ENCODE results near the gene SAC3D1. TPM values are rescaled to one million over a fixed set of nuclear protein-coding genes. Genes with fewer than 3 reads are reported as not detected.

Gene SAC3D1
- total and polyA plus RNA-seq, 9 of the 15 experiments (the other 6 are each of a cell fraction or from before 2014, with no cell fraction given), result 0.20 to 35.2 (median 5.8) TPM

DNA sequence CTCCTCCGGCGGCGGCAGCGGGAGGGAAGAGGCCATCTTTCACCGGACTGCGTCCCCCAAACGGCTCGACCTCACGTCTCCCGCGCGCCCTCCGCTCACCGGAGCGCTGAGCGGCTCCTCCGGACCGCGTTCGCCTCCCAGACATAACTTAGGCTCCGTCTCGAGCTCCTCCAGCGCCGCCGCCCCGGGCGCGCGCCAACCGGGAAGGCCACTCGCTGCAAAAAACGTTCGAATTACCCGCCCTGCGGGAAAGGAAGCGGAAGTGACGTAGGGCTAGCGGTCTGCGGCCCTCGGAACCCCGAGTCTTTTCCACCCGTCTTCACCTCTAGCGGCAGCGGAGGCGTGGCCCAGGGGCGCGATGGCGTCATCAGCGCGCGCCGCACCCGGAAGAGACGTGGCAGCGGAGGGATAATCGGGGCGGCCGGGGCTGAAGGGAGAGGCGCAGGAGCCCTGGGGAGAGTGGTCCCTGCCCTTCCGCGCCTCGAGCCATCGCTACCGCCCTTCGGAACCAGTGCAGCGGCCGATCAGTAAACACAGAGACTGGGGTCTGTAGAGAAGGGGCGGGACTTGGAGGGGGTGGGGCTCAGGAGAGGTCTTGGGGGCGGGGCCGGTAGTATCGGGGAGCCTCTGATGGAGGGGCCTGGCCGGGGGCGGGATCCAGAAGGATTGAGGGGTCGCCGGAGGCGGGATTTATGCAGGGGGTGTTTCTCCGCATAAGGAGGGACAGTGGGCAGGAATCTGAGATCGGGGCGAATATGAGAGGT lies 43.0 kb downstream of the SAC3D1 start, which contains the start of the genes CDCA5 and ZFPL1 (continued):
- TF ChIP-seq SMARCB1 (IDR thresholded peaks at IDR 0.05; ENCODE audit: insufficient read length, low read depth) (no peak), MAFF (IDR thresholded peaks at IDR 0.05; ENCODE audit: low read length) (no peak), HIVEP1 (CRISPR knock-in tag; IDR thresholded peaks at IDR 0.05) (0 out of 2 replicates have a peak, but pooled peaks have one; percentile 24), ETV5 (CRISPR knock-in tag; IDR thresholded peaks at IDR 0.05; ENCODE audit: low read depth) (peak; percentile 87), ZNF133 (CRISPR knock-in tag; IDR thresholded peaks at IDR 0.05) (0 out of 2 replicates have a peak, but pooled peaks have one; percentile 23), TAF15 (IDR thresholded peaks at IDR 0.05; ENCODE audit: low read depth, low read length) (no peak), HDGF (IDR thresholded peaks at IDR 0.05) (no peak), SAFB2 (IDR thresholded peaks at IDR 0.05; ENCODE audit: borderline replicate concordance, low read depth, low read length, severe bottlenecking) (no peak), ESRRA (IDR thresholded peaks at IDR 0.05; ENCODE audit: borderline replicate concordance, low read depth) (peak; percentile 89), ZNF79 (CRISPR knock-in tag; IDR thresholded peaks at IDR 0.05; ENCODE audit: low read depth) (no peak), SIX5 (IDR thresholded peaks at IDR 0.05; ENCODE audit: borderline replicate concordance in 1 of 2, insufficient read depth in 1 of 2, low read depth in 1 of 2, low read length in 2 of 2) (peak in 1 of 2 experiments; percentile 39; a peak in 1 of 4 replicates), SUPT5H (IDR thresholded peaks at IDR 0.05) (peak; percentile 92)
- TF ChIP-seq, protein P1, sequence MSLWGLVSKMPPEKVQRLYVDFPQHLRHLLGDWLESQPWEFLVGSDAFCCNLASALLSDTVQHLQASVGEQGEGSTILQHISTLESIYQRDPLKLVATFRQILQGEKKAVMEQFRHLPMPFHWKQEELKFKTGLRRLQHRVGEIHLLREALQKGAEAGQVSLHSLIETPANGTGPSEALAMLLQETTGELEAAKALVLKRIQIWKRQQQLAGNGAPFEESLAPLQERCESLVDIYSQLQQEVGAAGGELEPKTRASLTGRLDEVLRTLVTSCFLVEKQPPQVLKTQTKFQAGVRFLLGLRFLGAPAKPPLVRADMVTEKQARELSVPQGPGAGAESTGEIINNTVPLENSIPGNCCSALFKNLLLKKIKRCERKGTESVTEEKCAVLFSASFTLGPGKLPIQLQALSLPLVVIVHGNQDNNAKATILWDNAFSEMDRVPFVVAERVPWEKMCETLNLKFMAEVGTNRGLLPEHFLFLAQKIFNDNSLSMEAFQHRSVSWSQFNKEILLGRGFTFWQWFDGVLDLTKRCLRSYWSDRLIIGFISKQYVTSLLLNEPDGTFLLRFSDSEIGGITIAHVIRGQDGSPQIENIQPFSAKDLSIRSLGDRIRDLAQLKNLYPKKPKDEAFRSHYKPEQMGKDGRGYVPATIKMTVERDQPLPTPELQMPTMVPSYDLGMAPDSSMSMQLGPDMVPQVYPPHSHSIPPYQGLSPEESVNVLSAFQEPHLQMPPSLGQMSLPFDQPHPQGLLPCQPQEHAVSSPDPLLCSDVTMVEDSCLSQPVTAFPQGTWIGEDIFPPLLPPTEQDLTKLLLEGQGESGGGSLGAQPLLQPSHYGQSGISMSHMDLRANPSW (CRISPR knock-in tag; IDR thresholded peaks at IDR 0.05), result peak; percentile 76
- TF ChIP-seq, protein P2, sequence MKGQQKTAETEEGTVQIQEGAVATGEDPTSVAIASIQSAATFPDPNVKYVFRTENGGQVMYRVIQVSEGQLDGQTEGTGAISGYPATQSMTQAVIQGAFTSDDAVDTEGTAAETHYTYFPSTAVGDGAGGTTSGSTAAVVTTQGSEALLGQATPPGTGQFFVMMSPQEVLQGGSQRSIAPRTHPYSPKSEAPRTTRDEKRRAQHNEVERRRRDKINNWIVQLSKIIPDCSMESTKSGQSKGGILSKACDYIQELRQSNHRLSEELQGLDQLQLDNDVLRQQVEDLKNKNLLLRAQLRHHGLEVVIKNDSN (CRISPR knock-in tag; IDR thresholded peaks at IDR 0.05), result peak; percentile 36; the same call in 1 of the 2 replicates
- TF ChIP-seq, protein P3, sequence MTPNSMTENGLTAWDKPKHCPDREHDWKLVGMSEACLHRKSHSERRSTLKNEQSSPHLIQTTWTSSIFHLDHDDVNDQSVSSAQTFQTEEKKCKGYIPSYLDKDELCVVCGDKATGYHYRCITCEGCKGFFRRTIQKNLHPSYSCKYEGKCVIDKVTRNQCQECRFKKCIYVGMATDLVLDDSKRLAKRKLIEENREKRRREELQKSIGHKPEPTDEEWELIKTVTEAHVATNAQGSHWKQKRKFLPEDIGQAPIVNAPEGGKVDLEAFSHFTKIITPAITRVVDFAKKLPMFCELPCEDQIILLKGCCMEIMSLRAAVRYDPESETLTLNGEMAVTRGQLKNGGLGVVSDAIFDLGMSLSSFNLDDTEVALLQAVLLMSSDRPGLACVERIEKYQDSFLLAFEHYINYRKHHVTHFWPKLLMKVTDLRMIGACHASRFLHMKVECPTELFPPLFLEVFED (CRISPR knock-in tag; conservative IDR thresholded peaks at IDR 0.05), result no peak
- TF ChIP-seq, protein P4, sequence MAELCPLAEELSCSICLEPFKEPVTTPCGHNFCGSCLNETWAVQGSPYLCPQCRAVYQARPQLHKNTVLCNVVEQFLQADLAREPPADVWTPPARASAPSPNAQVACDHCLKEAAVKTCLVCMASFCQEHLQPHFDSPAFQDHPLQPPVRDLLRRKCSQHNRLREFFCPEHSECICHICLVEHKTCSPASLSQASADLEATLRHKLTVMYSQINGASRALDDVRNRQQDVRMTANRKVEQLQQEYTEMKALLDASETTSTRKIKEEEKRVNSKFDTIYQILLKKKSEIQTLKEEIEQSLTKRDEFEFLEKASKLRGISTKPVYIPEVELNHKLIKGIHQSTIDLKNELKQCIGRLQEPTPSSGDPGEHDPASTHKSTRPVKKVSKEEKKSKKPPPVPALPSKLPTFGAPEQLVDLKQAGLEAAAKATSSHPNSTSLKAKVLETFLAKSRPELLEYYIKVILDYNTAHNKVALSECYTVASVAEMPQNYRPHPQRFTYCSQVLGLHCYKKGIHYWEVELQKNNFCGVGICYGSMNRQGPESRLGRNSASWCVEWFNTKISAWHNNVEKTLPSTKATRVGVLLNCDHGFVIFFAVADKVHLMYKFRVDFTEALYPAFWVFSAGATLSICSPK (IDR thresholded peaks at IDR 0.05; ENCODE audit: borderline replicate concordance), result no peak
- TF ChIP-seq, protein P5, sequence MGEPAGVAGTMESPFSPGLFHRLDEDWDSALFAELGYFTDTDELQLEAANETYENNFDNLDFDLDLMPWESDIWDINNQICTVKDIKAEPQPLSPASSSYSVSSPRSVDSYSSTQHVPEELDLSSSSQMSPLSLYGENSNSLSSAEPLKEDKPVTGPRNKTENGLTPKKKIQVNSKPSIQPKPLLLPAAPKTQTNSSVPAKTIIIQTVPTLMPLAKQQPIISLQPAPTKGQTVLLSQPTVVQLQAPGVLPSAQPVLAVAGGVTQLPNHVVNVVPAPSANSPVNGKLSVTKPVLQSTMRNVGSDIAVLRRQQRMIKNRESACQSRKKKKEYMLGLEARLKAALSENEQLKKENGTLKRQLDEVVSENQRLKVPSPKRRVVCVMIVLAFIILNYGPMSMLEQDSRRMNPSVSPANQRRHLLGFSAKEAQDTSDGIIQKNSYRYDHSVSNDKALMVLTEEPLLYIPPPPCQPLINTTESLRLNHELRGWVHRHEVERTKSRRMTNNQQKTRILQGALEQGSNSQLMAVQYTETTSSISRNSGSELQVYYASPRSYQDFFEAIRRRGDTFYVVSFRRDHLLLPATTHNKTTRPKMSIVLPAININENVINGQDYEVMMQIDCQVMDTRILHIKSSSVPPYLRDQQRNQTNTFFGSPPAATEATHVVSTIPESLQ (CRISPR knock-in tag; IDR thresholded peaks at IDR 0.05), result peak; percentile 97
